Measurements from ENCODE around the gene WIF1. TPM values are rescaled to one million over a fixed set of nuclear protein-coding genes. Genes with fewer than 3 reads are reported as not detected.

WIF1 gene, protein sequence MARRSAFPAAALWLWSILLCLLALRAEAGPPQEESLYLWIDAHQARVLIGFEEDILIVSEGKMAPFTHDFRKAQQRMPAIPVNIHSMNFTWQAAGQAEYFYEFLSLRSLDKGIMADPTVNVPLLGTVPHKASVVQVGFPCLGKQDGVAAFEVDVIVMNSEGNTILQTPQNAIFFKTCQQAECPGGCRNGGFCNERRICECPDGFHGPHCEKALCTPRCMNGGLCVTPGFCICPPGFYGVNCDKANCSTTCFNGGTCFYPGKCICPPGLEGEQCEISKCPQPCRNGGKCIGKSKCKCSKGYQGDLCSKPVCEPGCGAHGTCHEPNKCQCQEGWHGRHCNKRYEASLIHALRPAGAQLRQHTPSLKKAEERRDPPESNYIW
- total RNA-seq (2021; fragmentation: NEBNext Ultra II Directional; extraction: Animal tissue kit (Norgen Biotek cat#: 25700)) (7.8 and 9.1 TPM in 2 replicates), polyA plus RNA-seq (2011; rRNA removed) (1.7 and 1.8 TPM in 2 replicates), polyA minus RNA-seq (2011; rRNA and poly(A)+ RNA removed) (4.3 and 5.9 TPM in 2 replicates)
- 2.3 TPM for polyA plus RNA-seq (2011; cell fraction: cytosol; rRNA removed)
- polyA plus RNA-seq (2011; cell fraction: nucleus; rRNA removed) = 2.2 TPM
- 3.3 to 4.0 TPM (median 3.5 TPM) in 4 replicates for polyA plus RNA-seq (2012, experiment 1 of 2)
- 2.0 TPM for polyA plus RNA-seq (2012, experiment 2 of 2)
- polyA plus RNA-seq (2013, experiment 1 of 2) = 9.0 TPM
- 10.0 TPM for polyA plus RNA-seq (2013, experiment 2 of 2)
- 2.6 TPM for polyA minus RNA-seq (2011; cell fraction: cytosol; rRNA and poly(A)+ RNA removed)
- 2.1 TPM for polyA minus RNA-seq (2011; cell fraction: nucleus; rRNA and poly(A)+ RNA removed)
- long read RNA-seq, experiment 1, transcript WIF1-201 (10 exons, 2,238 nt) = major isoform, 5 of 11 reads
- long read RNA-seq, experiment 1, partial matches to known transcripts = 2 of 11 reads
- long read RNA-seq, experiment 1, other reads (novel, unspliced or antisense) = 4 of 11 reads
- long read RNA-seq, experiment 2, partial matches to known transcripts = 1 of 7 reads
- long read RNA-seq, experiment 2, other reads (novel, unspliced or antisense) = 3 of 7 reads

DNA sequence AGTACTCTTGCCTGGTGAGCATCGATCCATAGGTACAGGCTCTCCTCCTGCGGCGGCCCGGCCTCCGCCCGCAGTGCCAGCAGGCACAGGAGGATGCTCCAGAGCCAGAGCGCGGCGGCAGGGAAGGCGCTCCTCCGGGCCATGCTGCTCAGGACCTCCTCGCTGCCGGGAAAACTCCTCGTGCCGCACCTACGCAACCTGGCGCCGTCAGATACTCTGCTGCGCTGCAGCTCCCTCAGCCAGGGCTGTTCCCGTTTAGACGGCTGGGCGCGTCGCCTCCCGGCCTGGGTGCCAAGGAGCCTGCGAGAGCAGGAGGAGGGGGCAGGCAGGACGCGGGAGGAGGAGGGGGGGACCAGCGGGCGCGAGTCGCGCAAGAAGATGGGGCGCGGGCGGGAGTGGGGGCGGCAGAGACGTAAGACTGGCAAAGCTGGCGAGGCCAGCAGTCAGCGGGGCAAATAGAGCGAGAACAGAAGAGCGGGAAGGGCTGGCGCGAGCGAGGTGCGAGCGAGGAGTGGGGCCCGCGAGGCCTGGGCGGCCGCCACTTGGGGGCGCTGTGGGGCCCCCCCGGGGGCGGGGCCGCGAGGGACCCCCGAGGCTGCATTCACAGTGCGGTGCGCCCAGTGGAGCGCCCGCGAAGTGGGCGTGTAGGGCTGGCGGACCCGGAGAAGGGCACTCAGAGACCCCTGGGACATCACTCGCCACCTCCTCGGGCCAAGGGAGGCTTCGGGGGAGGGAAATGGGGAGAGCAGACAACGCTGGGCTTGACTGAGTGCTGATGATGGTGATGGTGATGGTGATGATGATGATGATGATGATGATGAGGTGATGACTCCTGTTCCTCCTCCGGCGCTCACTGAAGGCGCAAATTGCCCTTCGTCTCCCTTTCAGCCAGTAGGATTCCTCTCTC is at the start of gene WIF1:
Gene WIF1, minus strand, starts transcription at position 257 of the 907 bp plus-strand sequence. Its CDS starts 114 bp downstream, at position 143.
- POLR2A ChIA-PET (ENCODE audit: partially characterized antibody) = no interaction called here
- peak within 1 kb of the TSS; percentile 54 to 88 for H3K4me2 ChIP-seq (ENCODE audit: insufficient read depth in 1 of 2, low read depth in 2 of 2, low read length in 2 of 2)
- peak within 1 kb of the TSS; percentile 48; the same call in 1 of the 2 replicates for H2BK15ac ChIP-seq (ENCODE audit: low read length)
- H4K91ac ChIP-seq (replicated peaks; ENCODE audit: insufficient read length, low read length) = no peak within 1 kb of the TSS
- no peaks in the 10 kb centered on the region for H3K79me1 ChIP-seq (ENCODE audit: low read depth, low read length)
- H2AFZ ChIP-seq (ENCODE audit: low read length) = peak within 1 kb of the TSS; percentile 92
- H2BK12ac ChIP-seq (ENCODE audit: low read depth, low read length) = no peak within 1 kb of the TSS
- H3K9me3 ChIP-seq (ENCODE audit: insufficient read depth in 2 of 2, low read depth in 1 of 2, low read length in 1 of 2) = no peaks in the 10 kb centered on the region
- H3K36me3 ChIP-seq (ENCODE audit: control insufficient read depth in 2 of 4, insufficient read depth in 4 of 4, low read length in 3 of 4) = no peaks in the 10 kb centered on the region
- peak within 1 kb of the TSS; percentile 51; the same call in 1 of the 2 replicates for H3K18ac ChIP-seq (ENCODE audit: extremely low read depth, low read length)
- no peaks in the 10 kb centered on the region for H3K79me2 ChIP-seq (ENCODE audit: control insufficient read depth in 1 of 2, insufficient read depth in 2 of 2, low read length in 2 of 2)
- peak within 1 kb of the TSS; percentile 16 for H4K5ac ChIP-seq (ENCODE audit: insufficient read length, low read depth, low read length)
- peaks cover 5% of the 10 kb centered on the region; the same call in 1 of the 2 replicates for H3K23me2 ChIP-seq (ENCODE audit: low read depth, low read length)
- no peak within 1 kb of the TSS for H3K56ac ChIP-seq (replicated peaks; ENCODE audit: insufficient read length, low read depth, low read length)
- H3K4me1 ChIP-seq (replicated peaks in 1 of 4; ENCODE audit: control insufficient read depth in 3 of 4, insufficient read depth in 4 of 4, low read length in 3 of 4) = no peaks in the 10 kb centered on the region; a peak in 1 of 7 replicates
- peaks cover 0 to 25% (median 18%) of the 10 kb centered on the region in 4 experiments; a peak in 6 of 7 replicates for H3K27me3 ChIP-seq (replicated peaks in 1 of 4; ENCODE audit: control insufficient read depth in 3 of 4, extremely low read depth in 1 of 4, insufficient read depth in 3 of 4, low read length in 3 of 4)
- H2BK5ac ChIP-seq (ENCODE audit: low read depth, low read length) = peak within 1 kb of the TSS; percentile 8; the same call in 1 of the 2 replicates
- 13% methylated on average over 27 of the region's 73 CpGs; no CpG with 5 or more reads in 1 of the 2 experiments for WGBS, 2 experiments (ENCODE audit: extremely low coverage in 1 of 2, insufficient coverage in 1 of 2, insufficient read length in 1 of 2, insufficient replicate concordance in 2 of 2, low coverage in 1 of 2, low lambda C conversion rate in 2 of 2, missing lambda C conversion rate in 1 of 2)
- DNase-seq (ENCODE audit: low read depth in 1 of 2, low spot score in 2 of 2) = peak; percentile 56 to 86
- no peak within 1 kb of the TSS for H2BK20ac ChIP-seq (ENCODE audit: low read length)
- no peak within 1 kb of the TSS for H3K23ac ChIP-seq (ENCODE audit: insufficient read length)
- no peak within 1 kb of the TSS for H3K4ac ChIP-seq (replicated peaks; ENCODE audit: insufficient read length, low read depth, low read length)
- no peak within 1 kb of the TSS for H3K14ac ChIP-seq (ENCODE audit: insufficient read length)
- peak within 1 kb of the TSS; percentile 23 to 60 (median 42) for H3K4me3 ChIP-seq (ENCODE audit: extremely low read depth in 1 of 4, insufficient read depth in 2 of 4, low read depth in 3 of 4, low read length in 4 of 4)
- no peak within 1 kb of the TSS for H3K27ac ChIP-seq (ENCODE audit: low read depth, low read length)
- H4K8ac ChIP-seq (ENCODE audit: extremely low read depth, insufficient read depth, low read length) = peak within 1 kb of the TSS; percentile 71
- no peak within 1 kb of the TSS for H2BK120ac ChIP-seq (replicated peaks; ENCODE audit: low read depth, low read length)
- no peak for FAIRE-seq
- peak within 1 kb of the TSS in 2 of 4 experiments; percentile 29 to 45; a peak in 3 of 7 replicates for H3K9ac ChIP-seq (replicated peaks in 1 of 4; ENCODE audit: extremely low read depth in 1 of 4, low read depth in 3 of 4, low read length in 3 of 4)
- peaks cover 0 to 2% of the 10 kb centered on the region in 2 experiments for H4K20me1 ChIP-seq (replicated peaks in 1 of 2; ENCODE audit: control insufficient read depth in 1 of 2, insufficient read depth in 2 of 2, low read length in 2 of 2)
- CTCF ChIA-PET (ENCODE audit: partially characterized antibody) = interaction anchor here (0.6 to 4.2 kb wide), 22 partner anchors 9 to 400 kb away, joined by 3 to 55 read pairs (median 4); partner anchors contain the start of gene LEMD3
- no peak within 1 kb of the TSS for H2AK5ac ChIP-seq (ENCODE audit: low read depth, low read length)
- TF ChIP-seq, protein P1, sequence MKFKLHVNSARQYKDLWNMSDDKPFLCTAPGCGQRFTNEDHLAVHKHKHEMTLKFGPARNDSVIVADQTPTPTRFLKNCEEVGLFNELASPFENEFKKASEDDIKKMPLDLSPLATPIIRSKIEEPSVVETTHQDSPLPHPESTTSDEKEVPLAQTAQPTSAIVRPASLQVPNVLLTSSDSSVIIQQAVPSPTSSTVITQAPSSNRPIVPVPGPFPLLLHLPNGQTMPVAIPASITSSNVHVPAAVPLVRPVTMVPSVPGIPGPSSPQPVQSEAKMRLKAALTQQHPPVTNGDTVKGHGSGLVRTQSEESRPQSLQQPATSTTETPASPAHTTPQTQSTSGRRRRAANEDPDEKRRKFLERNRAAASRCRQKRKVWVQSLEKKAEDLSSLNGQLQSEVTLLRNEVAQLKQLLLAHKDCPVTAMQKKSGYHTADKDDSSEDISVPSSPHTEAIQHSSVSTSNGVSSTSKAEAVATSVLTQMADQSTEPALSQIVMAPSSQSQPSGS (IDR thresholded peaks at IDR 0.05; ENCODE audit: low read length) = no peak
- TF ChIP-seq SAP30 (IDR thresholded peaks at IDR 0.05; ENCODE audit: insufficient read depth, insufficient replicate concordance, low read length) (no peak), TAF1 (IDR thresholded peaks at IDR 0.05; ENCODE audit: low read depth, low read length) (no peak), HDAC6 (IDR thresholded peaks at IDR 0.05; ENCODE audit: low read depth, low read length) (no peak)

Data from H1 (cell line).